H1 (cell line): ENCODE data around the gene ABCA5. TPM values are rescaled to one million over a fixed set of nuclear protein-coding genes. Genes with fewer than 3 reads are reported as not detected.

Source experiments
- CTCF ChIA-PET: fragments of 300-600 bp; sonication (Branson Sonifier 250); formaldehyde crosslinking; loops from one replicate; lab custom pipeline; 2021; ENCODE audit not compliant: partially characterized antibody; lab: Charles Lee
- POLR2A ChIA-PET: fragments of 300-600 bp; sonication (Branson Sonifier 250); formaldehyde crosslinking; loops from one replicate; lab custom pipeline; 2021; ENCODE audit warnings: inconsistent platforms; ENCODE audit not compliant: partially characterized antibody; lab: Charles Lee
- DNase-seq, 2 experiments: peaks; one replicate each; pipeline versions ENCODE4 v3.0.0 to v3.0.0-alpha.2; 2010 to 2022; ENCODE audit warnings: low spot score in 2 of 2, low read depth in 1 of 2, mixed read lengths in 1 of 2
- FAIRE-seq: peaks from 2 replicates; lab custom pipeline; 2011; peaks lifted over from hg19 to GRCh38; lab: Jason Lieb, UNC
- H2AFZ ChIP-seq: 2 replicates; pipeline ENCODE4 v1.8.1; 2012; ENCODE audit warnings: low read length, inconsistent platforms
- H2AK5ac ChIP-seq: 2 replicates; pipeline ENCODE4 v1.6.1; 2013; ENCODE audit warnings: low read depth, low read length
- H2BK120ac ChIP-seq: replicated peaks from 2 replicates; pipeline ENCODE3; 2013; ENCODE audit warnings: low read depth, low read length, inconsistent platforms
- H2BK12ac ChIP-seq: 2 replicates; pipeline ENCODE4 v1.6.1; 2013; ENCODE audit warnings: low read depth, low read length
- H2BK15ac ChIP-seq: 2 replicates; pipeline ENCODE4 v1.6.1; 2013; ENCODE audit warnings: low read length
- H2BK20ac ChIP-seq: 2 replicates; pipeline ENCODE4 v1.6.1; 2013; ENCODE audit warnings: low read length
- H2BK5ac ChIP-seq: 2 replicates; pipeline ENCODE4 v1.6.1; 2013; ENCODE audit warnings: low read depth, low read length
- H3K14ac ChIP-seq: 2 replicates; pipeline ENCODE4 v1.6.1; 2013; ENCODE audit warnings: inconsistent platforms; ENCODE audit not compliant: insufficient read length
- H3K18ac ChIP-seq: 2 replicates; pipeline ENCODE4 v1.6.1; 2013; ENCODE audit warnings: low read length; ENCODE audit errors: extremely low read depth
- H3K23ac ChIP-seq: 2 replicates; pipeline ENCODE4 v1.6.1; 2013; ENCODE audit warnings: inconsistent platforms; ENCODE audit not compliant: insufficient read length
- H3K23me2 ChIP-seq: 2 replicates; pipeline ENCODE4 v1.6.1; 2013; ENCODE audit warnings: low read depth, low read length
- H3K27ac ChIP-seq: 2 replicates; pipeline ENCODE4 v1.6.1; 2011; ENCODE audit warnings: low read depth, low read length, inconsistent platforms
- H3K27me3 ChIP-seq, 4 experiments: replicated peaks in 1 of 4; 1 replicate in 1 of 4; 2 replicates in 3 of 4; pipeline versions ENCODE4 v1.6.1 to v1.8.1; 2011 to 2013; ENCODE audit warnings: low read length in 3 of 4, mild to moderate bottlenecking in 3 of 4, inconsistent platforms in 2 of 4, mixed read lengths in 2 of 4, moderate library complexity in 1 of 4; ENCODE audit not compliant: control insufficient read depth in 3 of 4, insufficient read depth in 3 of 4; ENCODE audit errors: extremely low read depth in 1 of 4
- H3K36me3 ChIP-seq, 4 experiments: 2 replicates each; pipeline versions ENCODE4 v1.6.1 to v1.8.1; 2011 to 2013; ENCODE audit warnings: mild to moderate bottlenecking in 4 of 4, low read length in 3 of 4, moderate library complexity in 2 of 4, control low read depth in 1 of 4, inconsistent platforms in 1 of 4; ENCODE audit not compliant: insufficient read depth in 4 of 4, control insufficient read depth in 2 of 4
- H3K4ac ChIP-seq: replicated peaks from 2 replicates; pipeline ENCODE3; 2013; ENCODE audit warnings: low read length, low read depth, mixed read lengths, inconsistent platforms; ENCODE audit not compliant: insufficient read length
- H3K4me1 ChIP-seq, 4 experiments: replicated peaks in 1 of 4; 1 replicate in 1 of 4; 2 replicates in 3 of 4; pipeline versions ENCODE4 v1.6.1 to v1.8.1; 2011 to 2013; ENCODE audit warnings: low read length in 3 of 4, inconsistent platforms in 2 of 4, mixed read lengths in 1 of 4; ENCODE audit not compliant: insufficient read depth in 4 of 4, control insufficient read depth in 3 of 4
- H3K4me2 ChIP-seq, 2 experiments: 2 replicates each; pipeline versions ENCODE4 v1.6.1 to v1.8.1; 2011 to 2013; ENCODE audit warnings: low read depth in 2 of 2, low read length in 2 of 2, control low read depth in 1 of 2, inconsistent platforms in 1 of 2, mild to moderate bottlenecking in 1 of 2; ENCODE audit not compliant: insufficient read depth in 1 of 2
- H3K4me3 ChIP-seq, 4 experiments: fragments of 200-600, 300-600 bp in 1 of 4; sonication (generic), shearing (Covaris generic), sonication (Bioruptor Twin) in 1 of 4; 2 replicates each; pipeline versions ENCODE4 v1.5.1 to v1.8.1; 2011 to 2016; ENCODE audit warnings: low read length in 4 of 4, low read depth in 3 of 4, control low read depth in 2 of 4, inconsistent platforms in 2 of 4, mild to moderate bottlenecking in 2 of 4, mixed read lengths in 1 of 4, moderate library complexity in 1 of 4; ENCODE audit not compliant: insufficient read depth in 2 of 4; ENCODE audit errors: extremely low read depth in 1 of 4
- H3K56ac ChIP-seq: replicated peaks from 2 replicates; pipeline ENCODE3; 2013; ENCODE audit warnings: low read depth, mild to moderate bottlenecking, mixed read lengths, low read length, inconsistent platforms; ENCODE audit not compliant: insufficient read length
- H3K79me1 ChIP-seq: 2 replicates; pipeline ENCODE4 v1.6.1; 2013; ENCODE audit warnings: low read depth, low read length, control low read depth
- H3K79me2 ChIP-seq, 2 experiments: 2 replicates each; pipeline versions ENCODE4 v1.6.1 to v1.8.1; 2012 to 2013; ENCODE audit warnings: low read length in 2 of 2, mild to moderate bottlenecking in 2 of 2, inconsistent platforms in 1 of 2; ENCODE audit not compliant: insufficient read depth in 2 of 2, control insufficient read depth in 1 of 2
- H3K9ac ChIP-seq, 4 experiments: replicated peaks in 1 of 4; 1 replicate in 1 of 4; 2 replicates in 3 of 4; pipeline versions ENCODE4 v1.6.1 to v1.8.1; 2011 to 2013; ENCODE audit warnings: low read depth in 3 of 4, low read length in 3 of 4, control low read depth in 2 of 4, mild to moderate bottlenecking in 2 of 4, moderate library complexity in 2 of 4, inconsistent platforms in 1 of 4; ENCODE audit errors: extremely low read depth in 1 of 4
- H3K9me3 ChIP-seq, 2 experiments: 2 replicates each; pipeline versions ENCODE4 v1.6.1 to v1.8.1; 2012 to 2013; ENCODE audit warnings: mild to moderate bottlenecking in 2 of 2, moderate library complexity in 2 of 2, control low read depth in 1 of 2, inconsistent platforms in 1 of 2, low read depth in 1 of 2, low read length in 1 of 2, mixed read lengths in 1 of 2; ENCODE audit not compliant: insufficient read depth in 2 of 2
- H4K20me1 ChIP-seq, 2 experiments: replicated peaks in 1 of 2; 2 replicates each; pipeline versions ENCODE3 to v1.8.1; 2011 to 2013; ENCODE audit warnings: inconsistent platforms in 2 of 2, low read length in 2 of 2, mild to moderate bottlenecking in 1 of 2; ENCODE audit not compliant: insufficient read depth in 2 of 2, control insufficient read depth in 1 of 2
- H4K5ac ChIP-seq: 2 replicates; pipeline ENCODE4 v1.6.1; 2013; ENCODE audit warnings: low read length, low read depth, mixed read lengths, inconsistent platforms; ENCODE audit not compliant: insufficient read length
- H4K8ac ChIP-seq: 2 replicates; pipeline ENCODE4 v1.8.0; 2013; ENCODE audit warnings: mild to moderate bottlenecking, moderate library complexity, low read length, inconsistent platforms; ENCODE audit not compliant: insufficient read depth; ENCODE audit errors: extremely low read depth
- H4K91ac ChIP-seq: replicated peaks from 2 replicates; pipeline ENCODE3; 2013; ENCODE audit warnings: low read length, mixed read lengths, inconsistent platforms; ENCODE audit not compliant: insufficient read length
- CREB1 ChIP-seq: IDR thresholded peaks from 2 replicates; pipeline ENCODE4 v1.6.1; 2012; ENCODE audit warnings: inconsistent platforms
- EZH2 ChIP-seq: fragments of 200-600 bp; sonication (generic); IDR thresholded peaks from 2 replicates; pipeline ENCODE4 v1.7.1; 2012; ENCODE audit warnings: low read depth, mild to moderate bottlenecking, moderate library complexity, low read length, inconsistent platforms; ENCODE audit not compliant: severe bottlenecking
- ZNF274 ChIP-seq: IDR thresholded peaks from 2 replicates; pipeline ENCODE4 v1.7.0; 2012; ENCODE audit warnings: low read length, borderline replicate concordance; ENCODE audit errors: extremely low read depth
- WGBS, 2 experiments: shearing (Covaris generic) in 1 of 2; methylation state at CpG; one replicate each; pipeline versions ENCODE4 v1.1.6 to v1.1.7; 2013 to 2015; ENCODE audit warnings: low lambda C conversion rate in 2 of 2, mixed read lengths in 2 of 2, inconsistent platforms in 1 of 2, low coverage in 1 of 2, missing lambda C conversion rate in 1 of 2; ENCODE audit not compliant: insufficient replicate concordance in 2 of 2, insufficient coverage in 1 of 2, insufficient read length in 1 of 2; ENCODE audit errors: extremely low coverage in 1 of 2, missing lambda C conversion rate in 1 of 2; 5-methylcytosine and 5-hydroxymethylcytosine counted together
- polyA plus RNA-seq, 7 experiments: library from polyadenylated mRNA; depleted of rRNA in 3 of 7; stranded (reverse) in 5 of 7; unstranded in 2 of 7; fragments of >200 nt in 5 of 7; fragments of 200-250 nt in 2 of 7; gene quantifications; 1 replicate in 5 of 7; 2 replicates in 1 of 7; 4 replicates in 1 of 7; pipeline versions ENCODE4 v1.2.1 to v1.2.3, GENCODE V29; 2011 to 2013; ENCODE audit warnings: missing spikeins in 2 of 7, mixed read lengths in 2 of 7
- total RNA-seq: library from RNA; stranded (reverse); fragmentation: NEBNext Ultra II Directional; extraction: Animal tissue kit (Norgen Biotek cat#: 25700); gene quantifications from 2 replicates; pipeline ENCODE4 v1.2.1, GENCODE V29; 2021

Gene ABCA5
- total and polyA plus RNA-seq, 2 of the 8 experiments (the other 6 are each of a cell fraction or from before 2014, with no cell fraction given), result 1.3 to 4.1 TPM

DNA sequence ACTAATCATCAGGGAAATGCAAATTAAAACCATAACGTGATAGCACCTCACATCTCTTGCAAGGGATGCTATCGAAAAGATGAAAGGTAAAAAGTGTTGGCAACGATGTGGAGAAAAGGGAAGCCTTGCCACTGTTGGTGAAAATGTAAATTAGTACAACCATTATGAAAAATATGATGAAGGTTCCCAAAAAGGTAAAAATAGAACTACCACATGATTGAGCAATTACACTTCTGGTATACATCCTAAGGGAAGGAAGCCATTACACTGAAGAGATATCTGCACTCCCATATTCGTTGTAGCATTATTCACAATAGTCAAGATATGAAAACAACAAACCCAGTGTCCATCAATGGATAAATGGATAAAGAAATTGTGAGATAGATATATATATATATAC lies 119.8 kb downstream of the ABCA5 start:
- Histone ChIP-seq H2BK12ac (no peak overlapping the region), H4K8ac (no peak overlapping the region), H3K79me2 (no peaks in the 10 kb centered on the region), H3K36me3 (no peaks in the 10 kb centered on the region), H2BK5ac (no peak overlapping the region), H2BK120ac (no peak overlapping the region), H3K9me3 (no peaks in the 10 kb centered on the region)
- TF ChIP-seq ZNF274 (no peak), EZH2 (no peak), CREB1 (no peak)
- TF ChIP-seq, all 59 proteins: peak for 0
- H3K79me1 ChIP-seq, result no peaks in the 10 kb centered on the region
- DNase-seq (no peak), FAIRE-seq (no peak)
- H2AFZ ChIP-seq, result no peak overlapping the region
- H3K4me3 ChIP-seq, result no peak overlapping the region
- no peak overlapping the region for H3K56ac ChIP-seq
- no peaks in the 10 kb centered on the region for H3K27me3 ChIP-seq
- H3K23me2 ChIP-seq, result no peaks in the 10 kb centered on the region
- no peak overlapping the region for H3K18ac ChIP-seq
- no peaks in the 10 kb centered on the region for H3K4me1 ChIP-seq
- no peak overlapping the region for H3K23ac ChIP-seq
- H3K4ac ChIP-seq, result no peak overlapping the region
- no peak overlapping the region for H2BK15ac ChIP-seq
- H4K91ac ChIP-seq, result no peak overlapping the region
- H3K27ac ChIP-seq, result no peak overlapping the region
- no peak overlapping the region for H3K14ac ChIP-seq
- H4K20me1 ChIP-seq, result no peaks in the 10 kb centered on the region
- no peak overlapping the region for H3K4me2 ChIP-seq
- ChIA-PET CTCF (interaction anchor here (0.7 to 1.7 kb wide), 2 partner anchors 122 to 224 kb away, joined by 3 to 4 read pairs; no protein-coding TSS in a partner anchor), POLR2A (no interaction called here)
- 87% methylated on average over 4 of the region's 4 CpGs; no CpG with 5 or more reads in 1 of the 2 experiments for WGBS, 2 experiments
- H2BK20ac ChIP-seq, result no peak overlapping the region
- H2AK5ac ChIP-seq, result no peak overlapping the region
- H4K5ac ChIP-seq, result no peak overlapping the region
- no peak overlapping the region for H3K9ac ChIP-seq
